GM18861 (cell line): ENCODE results near the gene CHST8.

ENCODE experiments used
- ATAC-seq: cut with Tn5 transposase; IDR thresholded peaks from one replicate; pipeline ENCODE4 v1.9.1; 2021; ENCODE audit not compliant: unreplicated experiment

The CHST8 gene

GRCh38 chr19:33730858-33731607, 109.3 kb downstream of the CHST8 start:
- ATAC-seq: no peak

GRCh38 chr19:33731881-33732280, 110.1 kb downstream of the CHST8 start:
- no peak for ATAC-seq

DNA sequence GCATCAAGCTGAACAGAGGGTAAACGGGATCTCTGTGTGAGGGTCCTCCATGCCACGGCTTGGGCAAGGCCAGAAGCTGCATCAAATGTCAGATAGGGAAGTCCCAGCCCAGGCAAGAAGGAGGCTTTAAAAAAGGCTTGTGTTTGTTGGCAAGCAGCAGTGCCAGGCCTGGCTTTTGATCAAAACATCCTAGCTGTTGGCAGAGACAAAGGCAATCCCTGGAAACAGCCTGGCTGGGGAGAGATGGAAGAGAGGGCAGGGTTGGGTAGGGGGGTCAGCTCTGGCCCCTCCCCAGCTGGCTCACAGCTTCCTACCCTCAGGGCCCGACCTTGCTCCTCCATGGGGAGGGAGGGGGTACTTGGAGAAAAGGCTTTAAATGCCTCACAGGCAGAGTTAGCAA, 113.2 kb downstream of the CHST8 start:
- no peak for ATAC-seq

- ATAC-seq: no peak
These were observed 114.4 kb downstream of the CHST8 start for GRCh38 chr19:33736158-33736557.

DNA sequence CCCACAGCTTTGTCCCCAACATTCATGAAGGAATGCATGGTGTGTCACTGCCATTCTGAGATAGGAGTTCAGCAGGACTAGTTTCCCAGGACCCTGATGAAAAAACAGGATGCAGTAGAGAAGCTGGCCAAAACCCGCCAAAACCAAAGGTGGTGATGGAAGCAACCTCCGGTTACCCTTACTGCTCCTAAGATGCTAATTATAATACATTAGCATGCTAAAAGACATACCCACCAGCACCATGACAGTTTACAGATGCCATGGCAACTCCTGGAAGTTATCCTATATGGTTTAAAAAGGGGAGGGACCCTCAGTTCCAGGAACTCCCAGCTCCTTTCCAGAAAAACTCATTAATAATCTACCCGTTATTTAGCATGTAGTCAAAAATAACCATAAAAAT, 115.0 kb downstream of the CHST8 start:
- no peak for ATAC-seq

DNA sequence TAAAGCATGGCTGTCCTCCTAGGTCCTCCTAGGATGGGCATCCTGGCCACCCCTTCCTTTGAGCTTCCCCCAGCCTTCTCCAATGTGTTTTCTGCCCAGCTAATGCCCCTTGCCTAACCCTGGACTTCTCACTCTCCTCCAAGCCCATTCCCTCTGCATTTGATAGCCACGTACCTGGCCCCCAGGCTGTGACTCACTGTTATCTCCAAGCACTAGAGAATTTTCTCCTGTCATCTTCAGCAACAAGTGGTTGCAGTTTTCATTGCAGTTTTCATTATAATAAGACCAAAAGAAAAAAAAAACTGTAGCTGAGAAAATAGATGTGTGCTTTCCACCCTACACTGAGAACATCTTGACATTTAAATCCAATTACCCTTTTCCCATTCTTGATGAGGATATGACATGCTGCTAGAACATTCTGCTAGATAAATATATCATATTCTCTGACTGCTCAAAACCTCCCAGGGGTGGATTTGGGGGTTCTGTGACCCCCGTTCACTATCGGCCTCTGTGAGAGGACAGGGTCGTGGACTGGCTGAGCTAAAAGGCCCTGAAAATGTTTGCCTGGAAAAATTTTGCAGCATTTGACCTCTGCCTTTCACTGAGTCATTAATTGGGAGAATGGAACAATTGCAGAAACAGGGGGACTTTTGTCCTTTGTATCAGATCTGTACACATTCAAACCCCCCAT, 116.1 kb downstream of the CHST8 start:
- ATAC-seq: no peak

DNA sequence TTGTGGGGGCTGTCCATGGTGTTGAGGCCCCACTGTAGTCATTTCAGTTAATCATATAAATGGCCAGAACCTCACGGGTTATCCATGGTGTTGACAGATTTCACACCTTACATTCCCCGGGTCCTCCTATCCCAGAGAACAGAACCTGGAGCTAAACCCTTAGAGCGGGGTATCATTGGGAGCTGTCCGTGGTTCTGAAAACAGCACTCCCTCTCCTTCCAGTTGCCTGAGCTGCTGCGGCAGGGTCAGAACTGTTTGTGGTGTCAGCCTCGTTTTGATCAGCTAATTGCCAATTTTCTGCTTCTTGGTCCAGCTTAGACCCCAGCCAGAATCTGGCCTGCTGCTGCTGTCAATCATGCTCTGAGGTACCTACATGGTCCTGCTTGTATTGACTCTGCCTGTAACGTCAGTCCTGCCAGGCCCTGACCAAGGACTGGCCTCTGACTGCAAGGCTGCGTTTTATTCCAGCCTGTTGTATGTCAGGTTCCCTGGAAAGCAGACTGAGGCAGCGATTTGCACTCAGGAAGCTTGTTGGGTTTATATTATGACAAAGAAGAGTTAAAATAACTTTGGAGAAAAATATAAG, 119.2 kb downstream of the CHST8 start:
- no peak for ATAC-seq

GRCh38 chr19:33745297-33745696, 123.5 kb downstream of the CHST8 start:
- no peak for ATAC-seq

GRCh38 chr19:33746159-33746558, 124.4 kb downstream of the CHST8 start:
- no peak for ATAC-seq

DNA sequence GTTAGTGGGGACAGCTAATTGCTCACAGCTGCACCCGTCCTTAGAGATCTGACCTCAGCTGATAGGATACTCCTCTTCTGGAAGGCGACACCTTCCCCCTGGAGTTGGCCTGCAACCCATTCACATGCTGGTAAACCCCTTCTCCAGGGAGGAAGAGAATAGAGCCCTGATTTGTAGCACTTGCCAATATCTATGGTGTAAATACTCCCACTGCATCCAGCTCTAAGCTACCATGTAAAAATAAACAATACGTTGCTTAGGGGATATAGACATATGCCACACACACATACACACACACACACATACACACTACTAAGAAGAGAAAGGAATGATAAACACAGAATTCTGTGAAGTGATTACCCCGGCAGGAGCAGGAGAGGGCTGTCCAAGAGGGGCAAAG, 125.5 kb downstream of the CHST8 start:
- no peak for ATAC-seq

DNA sequence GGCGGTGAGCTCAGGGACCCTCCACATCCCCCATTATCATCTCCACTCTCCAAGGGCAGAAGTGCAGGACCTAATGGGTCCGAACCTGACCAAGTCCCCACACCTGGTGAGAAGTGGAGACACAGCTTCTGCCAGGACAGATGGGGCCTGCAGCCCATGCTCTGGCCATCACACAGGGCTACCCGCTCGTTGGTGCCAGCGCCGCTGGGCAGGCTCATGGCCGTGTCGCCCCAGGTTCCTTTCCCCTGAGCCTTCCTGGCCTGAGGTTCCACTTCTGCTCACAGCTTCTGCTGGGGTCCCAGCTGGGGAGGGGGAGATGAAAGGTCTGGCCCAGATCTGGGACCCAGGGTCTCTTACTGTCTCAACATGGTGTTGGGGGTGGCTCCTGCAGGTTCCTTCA, 126.5 kb downstream of the CHST8 start:
- no peak for ATAC-seq

GRCh38 chr19:33749016-33749415, 127.3 kb downstream of the CHST8 start:
- no peak for ATAC-seq

DNA sequence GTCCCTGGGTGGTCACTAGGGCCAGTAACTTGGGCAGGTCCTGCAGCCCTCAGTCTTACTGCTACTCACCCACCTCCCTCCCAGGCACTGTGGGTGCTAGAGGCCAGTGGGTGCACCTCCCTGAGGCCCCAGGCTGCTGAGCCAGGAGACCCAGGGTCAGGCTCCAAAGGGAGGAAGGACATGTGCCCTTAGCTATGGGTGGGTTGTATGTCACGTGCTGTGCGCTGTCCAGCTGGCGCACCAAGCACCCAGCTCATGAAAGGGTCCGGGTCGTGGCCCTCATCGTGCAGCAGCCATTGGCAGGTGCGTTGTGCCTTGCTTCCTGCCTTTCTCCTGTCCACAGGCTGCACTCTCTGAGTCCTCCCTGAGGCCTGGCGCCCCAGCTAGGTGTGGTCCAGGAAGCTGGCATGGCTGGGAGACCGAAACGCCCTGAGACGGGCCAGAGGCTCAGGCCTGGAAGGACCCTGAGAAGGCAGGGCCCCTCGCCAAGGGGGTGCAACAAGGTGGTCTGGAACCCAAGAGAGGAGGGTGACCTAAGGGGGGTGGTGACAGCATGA, 127.9 kb downstream of the CHST8 start:
- no peak for ATAC-seq

DNA sequence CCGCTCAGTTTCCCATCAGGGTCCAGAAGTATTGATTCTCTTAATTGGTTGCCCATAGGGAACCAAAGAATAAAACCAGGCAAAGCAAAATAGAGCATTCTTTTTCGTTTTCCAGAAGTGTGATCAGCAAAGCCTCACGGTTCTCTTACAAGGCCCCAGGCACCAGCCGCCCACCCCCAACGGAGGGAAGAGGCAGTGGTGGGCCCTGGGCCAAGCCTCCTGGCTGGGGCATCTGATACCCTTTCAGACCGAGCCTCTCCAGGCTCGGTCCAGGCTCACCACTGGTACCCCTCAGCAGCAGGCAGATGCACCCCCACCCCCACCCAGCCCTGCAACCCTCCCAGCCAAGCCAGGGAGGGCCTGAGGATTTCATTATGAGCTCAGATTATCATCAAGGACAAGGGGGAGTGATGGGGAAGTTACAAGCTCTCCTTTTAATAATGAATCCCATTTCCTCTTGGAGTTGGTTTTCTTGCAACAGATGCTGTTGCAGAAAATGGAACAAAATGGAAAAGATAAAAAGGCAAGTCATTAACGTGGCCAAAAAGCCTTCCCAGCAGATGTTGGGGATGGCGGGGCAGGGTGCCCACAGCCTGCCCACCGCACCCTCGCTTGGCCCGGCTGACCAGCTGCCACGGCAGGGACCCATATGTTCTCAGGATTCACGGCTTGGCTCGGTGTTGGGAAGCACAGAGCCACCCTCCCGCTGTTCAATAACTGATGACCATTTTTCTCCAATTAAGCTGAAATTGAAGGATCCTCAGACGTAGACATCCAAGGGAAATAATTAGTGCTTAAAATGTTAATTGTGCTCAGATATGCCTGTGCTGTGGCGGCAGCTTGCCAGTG, 129.1 kb downstream of the CHST8 start:
- ATAC-seq: no peak

DNA sequence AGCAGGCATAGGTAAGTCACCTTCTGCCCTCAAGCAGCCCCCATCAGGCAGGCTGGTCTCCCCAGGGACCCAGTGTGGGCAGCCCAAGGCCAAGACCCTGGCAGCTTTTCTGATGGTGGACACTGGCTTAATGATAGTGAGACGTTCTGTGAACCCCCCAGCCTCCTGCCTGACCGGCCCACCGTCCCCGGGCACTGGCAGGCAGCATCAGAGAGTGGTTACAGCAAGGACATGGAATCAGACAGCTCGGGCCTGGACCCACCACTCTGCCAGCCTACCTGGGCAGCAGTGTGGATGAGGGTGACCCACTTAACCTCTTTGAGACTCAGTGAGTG, 129.7 kb downstream of the CHST8 start:
- ATAC-seq: no peak

- ATAC-seq: no peak
These were observed 130.5 kb downstream of the CHST8 start for GRCh38 chr19:33752018-33752800.

GRCh38 chr19:33752945-33753344, 131.2 kb downstream of the CHST8 start:
- ATAC-seq: no peak

- ATAC-seq: no peak
These were observed 132.6 kb downstream of the CHST8 start for GRCh38 chr19:33754361-33754760.

- ATAC-seq: no peak
These were observed 133.6 kb downstream of the CHST8 start for GRCh38 chr19:33755099-33756035.
